Measurements from ENCODE around the gene BTBD17. TPM values are rescaled to one million over a fixed set of nuclear protein-coding genes. Genes with fewer than 3 reads are reported as not detected.

Gene BTBD17
- total and polyA plus RNA-seq, 2 of the 8 experiments (the other 6 are each of a cell fraction or from before 2014, with no cell fraction given): 7.0 to 14.8 TPM

- POLR2A ChIA-PET (ENCODE audit: partially characterized antibody): no interaction called here
- Histone ChIP-seq H3K56ac (replicated peaks; ENCODE audit: insufficient read length, low read depth, low read length) (no peak within 1 kb of the TSS), H2AK5ac (ENCODE audit: low read depth, low read length) (no peak within 1 kb of the TSS), H2BK20ac (ENCODE audit: low read length) (no peak within 1 kb of the TSS; the same call in 1 of the 2 replicates), H3K18ac (ENCODE audit: extremely low read depth, low read length) (no peak within 1 kb of the TSS; the same call in none of the 2 replicates), H4K91ac (replicated peaks; ENCODE audit: insufficient read length, low read length) (peak within 1 kb of the TSS; percentile 70), H4K8ac (ENCODE audit: extremely low read depth, insufficient read depth, low read length) (peak within 1 kb of the TSS; percentile 53; the same call in 1 of the 2 replicates), H3K4me2 (ENCODE audit: insufficient read depth in 1 of 2, low read depth in 2 of 2, low read length in 2 of 2) (peak within 1 kb of the TSS; percentile 61 to 98), H3K14ac (ENCODE audit: insufficient read length) (no peak within 1 kb of the TSS), H3K36me3 (ENCODE audit: control insufficient read depth in 2 of 4, insufficient read depth in 4 of 4, low read length in 3 of 4) (no peaks in the 10 kb centered on the region), H3K4ac (replicated peaks; ENCODE audit: insufficient read length, low read depth, low read length) (peak within 1 kb of the TSS; percentile 4), H3K27me3 (replicated peaks in 1 of 4; ENCODE audit: control insufficient read depth in 3 of 4, extremely low read depth in 1 of 4, insufficient read depth in 3 of 4, low read length in 3 of 4) (peaks cover 3 to 35% (median 27%) of the 10 kb centered on the region in 4 experiments), H2BK12ac (ENCODE audit: low read depth, low read length) (peak within 1 kb of the TSS; percentile 87; the same call in 1 of the 2 replicates), H3K27ac (ENCODE audit: low read depth, low read length) (no peak within 1 kb of the TSS), H2BK120ac (replicated peaks; ENCODE audit: low read depth, low read length) (no peak within 1 kb of the TSS), H3K4me1 (replicated peaks in 1 of 4; ENCODE audit: control insufficient read depth in 3 of 4, insufficient read depth in 4 of 4, low read length in 3 of 4) (peaks cover 6 to 14% (median 12%) of the 10 kb centered on the region in 4 experiments; a peak in 6 of 7 replicates), H3K9me3 (ENCODE audit: insufficient read depth in 2 of 2, low read depth in 1 of 2, low read length in 1 of 2) (no peaks in the 10 kb centered on the region), H2BK5ac (ENCODE audit: low read depth, low read length) (no peak within 1 kb of the TSS), H3K9ac (replicated peaks in 1 of 4; ENCODE audit: extremely low read depth in 1 of 4, low read depth in 3 of 4, low read length in 3 of 4) (no peak within 1 kb of the TSS), H2AFZ (ENCODE audit: low read length) (peak within 1 kb of the TSS; percentile 78), H3K23ac (ENCODE audit: insufficient read length) (no peak within 1 kb of the TSS), H3K23me2 (ENCODE audit: low read depth, low read length) (peaks cover 8% of the 10 kb centered on the region), H3K79me2 (ENCODE audit: control insufficient read depth in 1 of 2, insufficient read depth in 2 of 2, low read length in 2 of 2) (no peaks in the 10 kb centered on the region), H3K79me1 (ENCODE audit: low read depth, low read length) (no peaks in the 10 kb centered on the region), H3K4me3 (ENCODE audit: extremely low read depth in 1 of 4, insufficient read depth in 2 of 4, low read depth in 3 of 4, low read length in 4 of 4) (peak within 1 kb of the TSS; percentile 45 to 61 (median 50)), H4K5ac (ENCODE audit: insufficient read length, low read depth, low read length) (no peak within 1 kb of the TSS), H2BK15ac (ENCODE audit: low read length) (no peak within 1 kb of the TSS), H4K20me1 (replicated peaks in 1 of 2; ENCODE audit: control insufficient read depth in 1 of 2, insufficient read depth in 2 of 2, low read length in 2 of 2) (no peaks in the 10 kb centered on the region)
- DNase-seq (ENCODE audit: low read depth in 1 of 2, low spot score in 2 of 2): peak in 1 of 2 experiments; percentile 80
- 7% methylated on average over 55 of the region's 73 CpGs; no CpG with 5 or more reads in 1 of the 2 experiments for whole genome bisulfite sequencing, 2 experiments (ENCODE audit: extremely low coverage in 1 of 2, insufficient coverage in 1 of 2, insufficient read length in 1 of 2, insufficient replicate concordance in 2 of 2, low coverage in 1 of 2, low lambda C conversion rate in 2 of 2, missing lambda C conversion rate in 1 of 2)
- CTCF ChIA-PET (ENCODE audit: partially characterized antibody): interaction anchor here (0.9 kb wide), 1 partner anchor 24 kb away, joined by 3 read pairs; no protein-coding TSS in a partner anchor
- FAIRE-seq: no peak
- no peak for TF ChIP-seq BCL11A (IDR thresholded peaks at IDR 0.05; ENCODE audit: low read depth in 2 of 2, low read length in 2 of 2)
- peak in 1 of 2 experiments; percentile 69; a peak in 1 of 4 replicates for TF ChIP-seq SIN3A (conservative IDR thresholded peaks at IDR 0.05 in 1 of 2, IDR thresholded peaks at IDR 0.05 in 1 of 2; ENCODE audit: low read depth in 1 of 2, low read length in 2 of 2)
- peak; percentile 42; the same call in 1 of the 2 replicates for TF ChIP-seq BACH1 (IDR thresholded peaks at IDR 0.05; ENCODE audit: low read length)
- TF ChIP-seq NANOG (IDR thresholded peaks at IDR 0.05; ENCODE audit: insufficient read depth, low read depth, low read length, poor library complexity, severe bottlenecking): no peak
- TF ChIP-seq TBP (IDR thresholded peaks at IDR 0.05; ENCODE audit: low read depth, low read length): no peak
- TF ChIP-seq ATF2 (IDR thresholded peaks at IDR 0.05; ENCODE audit: low read length): no peak
- no peak for TF ChIP-seq CBX8 (IDR thresholded peaks at IDR 0.05; ENCODE audit: borderline replicate concordance, low read depth, low read length)
- no peak for TF ChIP-seq ZNF274 (IDR thresholded peaks at IDR 0.05; ENCODE audit: borderline replicate concordance, extremely low read depth, low read length)
- no peak for TF ChIP-seq POU5F1 (IDR thresholded peaks at IDR 0.05; ENCODE audit: low read depth, low read length)
- no peak for TF ChIP-seq POLR2AphosphoS5 (IDR thresholded peaks at IDR 0.05; ENCODE audit: low read depth, low read length)
These were observed 35.8 kb downstream of the BTBD17 start, which contains the start of gene KIF19 for GRCh38 chr17:74325743-74326379. TSS of gene KIF19 (plus strand) at chr17:74326226. CDS start at chr17:74326350, 124 bp downstream.
